ENCODE measurements around the gene TRPT1. TPM values are rescaled to one million over a fixed set of nuclear protein-coding genes. Genes with fewer than 3 reads are reported as not detected.

TRPT1 gene
- total and polyA plus RNA-seq, 2 experiments from 2014 or later: 50.7 to 66.0 TPM

- WGBS, 2 experiments (ENCODE audit: low coverage in 1 of 2, low lambda C conversion rate in 2 of 2, missing lambda C conversion rate in 2 of 2): 71 to 76% methylated on average over 11 to 12 of the region's 12 CpGs
- Histone ChIP-seq H3K79me2 (ENCODE audit: insufficient read depth) (0 out of 2 replicates have a peak, but pooled peaks cover 15% of the 10 kb centered on the region), H3K27ac (no peak overlapping the region), H3K4me1 (ENCODE audit: insufficient read depth) (peaks cover 6% of the 10 kb centered on the region), H3K9me3 (ENCODE audit: low read depth) (no peaks in the 10 kb centered on the region), H3K4me2 (ENCODE audit: unreplicated experiment) (peak overlapping the region; percentile 80), H2AFZ (no peak overlapping the region), H3K36me3 (ENCODE audit: low read depth) (no peaks in the 10 kb centered on the region), H3K9ac (peak overlapping the region; percentile 63), H3K27me3 (replicated peaks; ENCODE audit: insufficient read depth) (no peaks in the 10 kb centered on the region), H3F3A (ENCODE audit: insufficient read depth) (peaks cover 10% of the 10 kb centered on the region; the same call in 1 of the 2 replicates), H4K20me1 (ENCODE audit: insufficient read depth) (no peaks in the 10 kb centered on the region), H3K9me2 (ENCODE audit: insufficient read depth) (no peaks in the 10 kb centered on the region), H3K4me3 (peak overlapping the region; percentile 82)
- in situ Hi-C loops (cut with MboI): no loop called here
- DNase-seq: no peak
- TF ChIP-seq EZH2phosphoT487 (IDR thresholded peaks at IDR 0.05; ENCODE audit: insufficient read depth, low read depth): no peak
- no peak for TF ChIP-seq EZH2 (IDR thresholded peaks at IDR 0.05; ENCODE audit: insufficient read depth, poor library complexity, severe bottlenecking)
Observed at GRCh38 chr11:64235437-64236161, 9.6 kb upstream of the TRPT1 start.

DNA sequence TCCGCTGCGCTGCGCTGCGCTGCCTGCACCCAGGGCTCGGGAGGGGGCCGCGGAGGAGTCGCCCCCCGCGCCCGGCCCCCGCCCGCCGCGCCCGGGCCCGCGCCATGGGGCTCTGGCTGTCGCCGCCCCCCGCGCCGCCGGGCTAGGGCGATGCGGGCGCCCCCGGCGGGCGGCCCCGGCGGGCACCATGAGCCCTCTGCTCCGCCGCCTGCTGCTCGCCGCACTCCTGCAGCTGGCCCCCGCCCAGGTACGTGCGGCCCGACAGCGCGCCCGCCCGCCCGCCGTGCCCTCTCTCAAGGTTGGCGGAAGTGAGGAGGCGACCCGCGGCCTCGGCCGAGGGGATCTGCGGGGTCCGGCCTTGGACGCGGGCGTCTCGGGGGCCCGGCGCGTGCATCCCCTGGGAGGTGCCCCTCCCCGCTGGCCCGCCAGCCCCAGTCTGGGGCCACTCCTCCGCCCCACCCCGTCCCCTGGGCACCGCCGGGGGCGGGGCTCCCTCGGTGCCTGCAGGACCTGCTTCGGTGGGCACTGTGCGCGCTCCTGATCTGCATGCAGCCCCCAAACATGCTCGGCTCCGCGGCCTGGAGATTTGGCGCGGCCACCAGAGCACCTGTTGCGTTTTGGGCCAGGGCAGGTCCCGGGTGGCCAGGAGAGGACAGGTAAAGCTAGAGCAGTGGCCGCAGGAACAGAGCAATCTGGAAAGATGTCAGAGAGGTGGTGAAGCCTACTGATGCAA lies 8.8 kb upstream of the TRPT1 start:
- in situ Hi-C loops (cut with MboI): no loop called here
- no peak for TF ChIP-seq EZH2 (IDR thresholded peaks at IDR 0.05; ENCODE audit: insufficient read depth, poor library complexity, severe bottlenecking)
- no peak for TF ChIP-seq EZH2phosphoT487 (IDR thresholded peaks at IDR 0.05; ENCODE audit: insufficient read depth, low read depth)
- Histone ChIP-seq H3K9me3 (ENCODE audit: low read depth) (no peaks in the 10 kb centered on the region), H3K27ac (no peak overlapping the region), H3F3A (ENCODE audit: insufficient read depth) (peaks cover 2% of the 10 kb centered on the region; the same call in 1 of the 2 replicates), H3K4me3 (peak overlapping the region; percentile 82), H2AFZ (peak overlapping the region; percentile 65; the same call in 1 of the 2 replicates), H3K9me2 (ENCODE audit: insufficient read depth) (no peaks in the 10 kb centered on the region), H4K20me1 (ENCODE audit: insufficient read depth) (no peaks in the 10 kb centered on the region), H3K4me1 (ENCODE audit: insufficient read depth) (no peaks in the 10 kb centered on the region), H3K27me3 (replicated peaks; ENCODE audit: insufficient read depth) (no peaks in the 10 kb centered on the region), H3K9ac (peak overlapping the region; percentile 63), H3K4me2 (ENCODE audit: unreplicated experiment) (peak overlapping the region; percentile 80), H3K36me3 (ENCODE audit: low read depth) (no peaks in the 10 kb centered on the region), H3K79me2 (ENCODE audit: insufficient read depth) (0 out of 2 replicates have a peak, but pooled peaks cover 15% of the 10 kb centered on the region)
- 2 to 4% methylated on average over 9 to 35 of the region's 80 CpGs for WGBS, 2 experiments (ENCODE audit: low coverage in 1 of 2, low lambda C conversion rate in 2 of 2, missing lambda C conversion rate in 2 of 2)
- peak; percentile 75 for DNase-seq

- H3K36me3 ChIP-seq (ENCODE audit: low read depth): no peaks in the 10 kb centered on the region
Observed at GRCh38 chr11:64233913-64234586, 8.1 kb upstream of the TRPT1 start, which contains the start of gene VEGFB. TSS of gene VEGFB (plus strand) at chr11:64234584. CDS start at chr11:64234834, 250 bp downstream.

DNA sequence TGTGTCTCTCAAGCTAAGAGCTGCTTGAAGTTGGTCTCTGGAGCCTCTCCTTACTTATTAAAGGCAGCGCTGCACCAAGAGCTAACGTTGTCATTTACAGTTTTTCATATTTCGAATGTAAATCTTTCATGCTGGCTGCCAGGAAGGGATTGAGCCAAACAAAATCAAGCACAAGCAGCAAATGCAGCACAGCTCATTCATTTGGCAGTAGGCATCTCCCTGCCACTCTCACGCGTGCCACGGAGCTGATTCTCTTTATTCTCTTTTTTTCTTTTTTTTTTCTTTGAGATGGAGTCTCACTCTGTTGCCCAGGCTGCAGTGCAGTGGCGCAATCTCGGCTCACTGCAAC lies 7.0 kb upstream of the TRPT1 start:
- in situ Hi-C loops (cut with MboI): no loop called here
- no peaks in the 10 kb centered on the region for H4K20me1 ChIP-seq (ENCODE audit: insufficient read depth)
- no peaks in the 10 kb centered on the region for H3K9me2 ChIP-seq (ENCODE audit: insufficient read depth)
- TF ChIP-seq EZH2phosphoT487 (IDR thresholded peaks at IDR 0.05; ENCODE audit: insufficient read depth, low read depth) (no peak), EZH2 (IDR thresholded peaks at IDR 0.05; ENCODE audit: insufficient read depth, poor library complexity, severe bottlenecking) (no peak)
- H3K4me1 ChIP-seq (ENCODE audit: insufficient read depth): no peaks in the 10 kb centered on the region
- H3K79me2 ChIP-seq (ENCODE audit: insufficient read depth): peaks cover 19% of the 10 kb centered on the region
- peaks cover 6% of the 10 kb centered on the region; the same call in 1 of the 2 replicates for H3F3A ChIP-seq (ENCODE audit: insufficient read depth)
- no peak overlapping the region for H3K4me2 ChIP-seq (ENCODE audit: unreplicated experiment)
- H3K27me3 ChIP-seq (replicated peaks; ENCODE audit: insufficient read depth): no peaks in the 10 kb centered on the region
- no peak overlapping the region for H3K27ac ChIP-seq
- H3K4me3 ChIP-seq: no peak overlapping the region
- DNase-seq: no peak
- H2AFZ ChIP-seq: no peak overlapping the region
- 64 to 71% methylated on average over 8 of the region's 8 CpGs for WGBS, 2 experiments (ENCODE audit: low coverage in 1 of 2, low lambda C conversion rate in 2 of 2, missing lambda C conversion rate in 2 of 2)
- no peaks in the 10 kb centered on the region for H3K9me3 ChIP-seq (ENCODE audit: low read depth)
- no peaks in the 10 kb centered on the region for H3K36me3 ChIP-seq (ENCODE audit: low read depth)
- no peak overlapping the region for H3K9ac ChIP-seq

More at GRCh38 chr11:64233913-64234586, 8.1 kb upstream of the TRPT1 start, which contains the start of gene VEGFB:
- Histone ChIP-seq H2AFZ (peak within 1 kb of the TSS; percentile 65; the same call in 1 of the 2 replicates), H3K4me3 (peak within 1 kb of the TSS; percentile 82), H3K79me2 (ENCODE audit: insufficient read depth) (0 out of 2 replicates have a peak, but pooled peaks cover 15% of the 10 kb centered on the region), H3K4me2 (ENCODE audit: unreplicated experiment) (peak within 1 kb of the TSS; percentile 80), H3F3A (ENCODE audit: insufficient read depth) (peaks cover 3% of the 10 kb centered on the region; the same call in 1 of the 2 replicates), H3K27ac (no peak within 1 kb of the TSS), H3K9me3 (ENCODE audit: low read depth) (no peaks in the 10 kb centered on the region), H3K4me1 (ENCODE audit: insufficient read depth) (no peaks in the 10 kb centered on the region), H3K9ac (peak within 1 kb of the TSS; percentile 63), H3K27me3 (replicated peaks; ENCODE audit: insufficient read depth) (no peaks in the 10 kb centered on the region), H4K20me1 (ENCODE audit: insufficient read depth) (no peaks in the 10 kb centered on the region), H3K9me2 (ENCODE audit: insufficient read depth) (no peaks in the 10 kb centered on the region)
- DNase-seq: peak; percentile 59
- no peak for TF ChIP-seq EZH2phosphoT487 (IDR thresholded peaks at IDR 0.05; ENCODE audit: insufficient read depth, low read depth)
- no peak for TF ChIP-seq EZH2 (IDR thresholded peaks at IDR 0.05; ENCODE audit: insufficient read depth, poor library complexity, severe bottlenecking)
- WGBS, 2 experiments (ENCODE audit: low coverage in 1 of 2, low lambda C conversion rate in 2 of 2, missing lambda C conversion rate in 2 of 2): 4 to 7% methylated on average over 32 to 51 of the region's 62 CpGs
- in situ Hi-C loops (cut with MboI): no loop called here

All from GM23248 (cell line).